IPS-20b (cell line): Measurements from ENCODE around the gene CSF2.

Source experiments
- H3K27ac ChIP-seq: one replicate; pipeline ENCODE4 v1.5.1; 2013; ENCODE audit warnings: low read length
- H3K27me3 ChIP-seq: 2 replicates; pipeline ENCODE4 v1.6.1; 2013; ENCODE audit warnings: mild to moderate bottlenecking, low read length, inconsistent platforms; ENCODE audit not compliant: insufficient read depth
- H3K36me3 ChIP-seq: 2 replicates; pipeline ENCODE4 v1.6.1; 2013; ENCODE audit warnings: low read depth, mild to moderate bottlenecking, inconsistent platforms, low read length, moderate library complexity; ENCODE audit not compliant: insufficient read depth
- H3K4me1 ChIP-seq: 2 replicates; pipeline ENCODE4 v1.6.1; 2013; ENCODE audit warnings: mild to moderate bottlenecking, control low read depth, inconsistent platforms, low read length, moderate library complexity; ENCODE audit not compliant: insufficient read depth
- H3K4me3 ChIP-seq: 2 replicates; pipeline ENCODE4 v1.5.1; 2013; ENCODE audit warnings: mild to moderate bottlenecking, low read length, inconsistent platforms
- H3K9ac ChIP-seq: 2 replicates; pipeline ENCODE4 v1.6.1; 2013; ENCODE audit warnings: low read depth, mild to moderate bottlenecking, inconsistent platforms, low read length, moderate library complexity
- H3K9me3 ChIP-seq: 2 replicates; pipeline ENCODE4 v1.6.1; 2013; ENCODE audit warnings: mild to moderate bottlenecking, low read depth, low read length, inconsistent platforms; ENCODE audit not compliant: insufficient read depth

CSF2 gene

DNA sequence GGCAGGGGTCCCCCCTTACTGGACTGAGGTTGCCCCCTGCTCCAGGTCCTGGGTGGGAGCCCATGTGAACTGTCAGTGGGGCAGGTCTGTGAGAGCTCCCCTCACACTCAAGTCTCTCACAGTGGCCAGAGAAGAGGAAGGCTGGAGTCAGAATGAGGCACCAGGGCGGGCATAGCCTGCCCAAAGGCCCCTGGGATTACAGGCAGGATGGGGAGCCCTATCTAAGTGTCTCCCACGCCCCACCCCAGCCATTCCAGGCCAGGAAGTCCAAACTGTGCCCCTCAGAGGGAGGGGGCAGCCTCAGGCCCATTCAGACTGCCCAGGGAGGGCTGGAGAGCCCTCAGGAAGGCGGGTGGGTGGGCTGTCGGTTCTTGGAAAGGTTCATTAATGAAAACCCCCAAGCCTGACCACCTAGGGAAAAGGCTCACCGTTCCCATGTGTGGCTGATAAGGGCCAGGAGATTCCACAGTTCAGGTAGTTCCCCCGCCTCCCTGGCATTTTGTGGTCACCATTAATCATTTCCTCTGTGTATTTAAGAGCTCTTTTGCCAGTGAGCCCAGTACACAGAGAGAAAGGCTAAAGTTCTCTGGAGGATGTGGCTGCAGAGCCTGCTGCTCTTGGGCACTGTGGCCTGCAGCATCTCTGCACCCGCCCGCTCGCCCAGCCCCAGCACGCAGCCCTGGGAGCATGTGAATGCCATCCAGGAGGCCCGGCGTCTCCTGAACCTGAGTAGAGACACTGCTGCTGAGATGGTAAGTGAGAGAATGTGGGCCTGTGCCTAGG, at the start of gene CSF2:
TSS of gene CSF2 (plus strand) at position 559 of the 783 bp plus-strand sequence. CDS start at position 594, 35 bp downstream.
- Histone ChIP-seq H3K27me3 (no peaks in the 10 kb centered on the region), H3K4me1 (no peaks in the 10 kb centered on the region), H3K36me3 (no peaks in the 10 kb centered on the region), H3K9me3 (no peaks in the 10 kb centered on the region), H3K9ac (no peak within 1 kb of the TSS), H3K4me3 (no peak within 1 kb of the TSS), H3K27ac (no peak within 1 kb of the TSS)

DNA sequence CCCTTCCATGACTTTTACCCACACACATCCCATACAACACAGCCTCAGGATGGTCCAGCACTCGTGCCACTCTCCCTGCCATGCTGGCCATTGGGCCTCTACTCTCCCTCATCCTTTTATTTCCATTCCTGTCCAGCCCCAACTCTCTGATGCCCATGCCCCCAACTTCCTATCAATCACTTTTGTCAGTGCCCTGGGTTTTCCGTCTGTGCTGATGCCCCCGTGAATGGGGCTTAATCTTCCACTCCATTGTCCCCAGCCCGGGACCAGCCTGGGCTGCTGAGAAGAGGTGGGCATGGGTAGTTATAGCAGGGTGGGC, 49.5 kb upstream of the CSF2 start:
- H3K27me3 ChIP-seq = no peaks in the 10 kb centered on the region; the same call in 1 of the 2 replicates
- H3K9ac ChIP-seq = no peak overlapping the region
- H3K4me3 ChIP-seq = no peak overlapping the region
- H3K9me3 ChIP-seq = no peaks in the 10 kb centered on the region
- H3K36me3 ChIP-seq = no peaks in the 10 kb centered on the region
- H3K27ac ChIP-seq = no peak overlapping the region
- H3K4me1 ChIP-seq = no peaks in the 10 kb centered on the region

DNA sequence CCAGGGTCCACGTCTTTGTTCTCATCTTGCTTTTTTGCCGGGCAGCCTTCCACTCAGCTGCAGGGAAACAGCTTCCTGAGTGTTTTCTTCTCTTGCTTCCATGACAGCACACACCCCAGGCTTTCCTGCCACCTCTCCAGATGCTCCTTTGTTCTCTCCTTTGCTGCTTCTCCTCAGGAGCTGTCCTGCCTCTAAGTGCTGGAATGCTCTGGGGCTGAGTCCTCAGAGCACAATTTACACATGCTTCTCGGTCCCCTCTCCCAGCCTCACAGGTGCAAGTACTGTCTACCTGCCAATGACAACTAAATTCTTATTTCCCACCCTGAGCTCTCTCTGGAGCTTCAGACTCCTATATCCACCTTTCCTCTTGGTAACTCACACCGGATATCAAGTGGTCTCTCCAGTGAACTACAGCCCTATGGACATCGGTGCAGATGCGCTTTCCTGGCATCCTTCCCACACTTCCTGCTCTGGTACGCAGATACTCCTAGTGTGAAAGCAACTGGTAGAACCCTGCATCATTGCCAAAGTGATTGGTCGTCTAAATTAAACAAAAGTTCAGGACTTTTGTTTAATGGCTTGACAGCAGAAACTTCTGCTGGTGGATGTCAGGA, 48.7 kb upstream of the CSF2 start:
- no peaks in the 10 kb centered on the region for H3K9me3 ChIP-seq
- H3K27me3 ChIP-seq = no peaks in the 10 kb centered on the region
- no peaks in the 10 kb centered on the region for H3K36me3 ChIP-seq
- H3K4me1 ChIP-seq = no peaks in the 10 kb centered on the region
- no peak overlapping the region for H3K9ac ChIP-seq
- H3K4me3 ChIP-seq = no peak overlapping the region
- H3K27ac ChIP-seq = no peak overlapping the region

DNA sequence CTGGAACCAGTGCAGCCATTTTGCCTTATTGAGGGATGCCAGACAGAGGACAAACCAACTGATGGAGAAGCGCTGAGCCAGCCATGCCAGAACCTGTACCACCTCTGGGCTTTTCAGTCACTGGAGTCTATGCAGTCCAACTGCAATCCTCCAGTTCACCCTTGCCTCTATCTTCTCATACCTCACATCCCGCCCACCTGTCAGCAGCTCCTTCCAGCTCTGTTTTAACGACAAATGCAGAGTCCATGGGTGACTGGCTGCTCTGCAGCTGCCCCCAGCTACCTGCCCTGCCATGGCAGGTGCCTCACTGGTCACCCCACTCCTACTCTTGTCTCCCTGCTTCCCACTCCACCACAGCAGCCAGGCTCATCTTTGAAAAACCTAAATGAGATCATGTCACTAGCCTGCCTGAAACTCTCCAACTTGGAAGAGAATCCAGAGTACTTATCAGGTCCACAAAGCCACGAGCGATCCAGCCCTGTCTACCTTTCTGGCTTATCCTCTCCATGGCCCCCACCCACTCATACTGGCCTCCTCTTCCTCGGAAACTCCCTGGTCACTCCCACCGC, 48.1 kb upstream of the CSF2 start:
- Histone ChIP-seq H3K4me1 (no peaks in the 10 kb centered on the region), H3K27ac (no peak overlapping the region), H3K36me3 (no peaks in the 10 kb centered on the region), H3K9ac (no peak overlapping the region), H3K27me3 (no peaks in the 10 kb centered on the region), H3K4me3 (no peak overlapping the region), H3K9me3 (no peaks in the 10 kb centered on the region)

DNA sequence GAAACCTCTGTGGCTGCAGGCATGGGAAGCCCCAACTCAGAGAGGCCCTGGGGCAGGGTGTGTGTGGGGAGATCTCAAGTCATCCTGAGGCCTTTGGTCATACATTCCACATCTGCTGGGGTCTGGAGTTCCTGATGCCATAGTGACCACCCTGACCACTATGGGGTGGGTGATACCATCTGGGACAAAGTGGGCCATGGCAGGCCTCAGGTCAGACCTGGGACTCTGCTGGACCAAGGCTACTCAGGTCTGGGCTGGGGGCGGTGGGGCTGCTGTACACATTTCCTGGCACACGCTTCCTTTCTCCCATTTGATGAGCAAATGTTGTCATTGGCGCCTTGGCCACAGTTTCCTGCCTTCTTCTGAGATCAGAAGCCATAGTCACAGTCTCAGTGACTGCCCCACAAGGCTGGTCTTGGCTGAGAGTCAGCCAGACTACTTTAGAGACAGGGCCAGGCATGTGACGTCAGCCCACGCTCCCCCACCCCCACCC, 47.0 kb upstream of the CSF2 start:
- H3K4me3 ChIP-seq = no peak overlapping the region
- H3K4me1 ChIP-seq = no peaks in the 10 kb centered on the region
- H3K27me3 ChIP-seq = no peaks in the 10 kb centered on the region
- H3K27ac ChIP-seq = no peak overlapping the region
- H3K36me3 ChIP-seq = no peaks in the 10 kb centered on the region
- H3K9ac ChIP-seq = no peak overlapping the region
- H3K9me3 ChIP-seq = no peaks in the 10 kb centered on the region

DNA sequence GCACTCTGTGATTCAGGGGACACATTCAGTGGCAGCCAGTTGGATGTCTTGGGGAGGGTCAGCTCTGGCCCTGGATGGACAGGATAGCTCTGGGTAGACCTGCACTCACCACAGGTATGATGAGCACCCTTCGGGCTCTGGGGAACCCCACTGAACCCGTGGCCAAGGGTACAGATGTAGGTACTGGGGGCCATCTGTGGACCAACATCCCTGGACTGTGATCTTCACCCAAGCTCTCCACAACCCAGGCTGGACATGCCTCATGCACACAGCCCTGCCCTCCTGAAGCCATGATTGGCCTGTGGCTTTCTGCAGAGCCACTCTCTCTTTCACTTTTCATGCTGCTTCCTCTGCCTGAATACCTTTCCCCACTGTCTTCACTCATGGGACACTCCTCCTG, 46.6 kb upstream of the CSF2 start:
- no peaks in the 10 kb centered on the region for H3K36me3 ChIP-seq
- H3K4me1 ChIP-seq = no peaks in the 10 kb centered on the region
- no peaks in the 10 kb centered on the region for H3K27me3 ChIP-seq
- H3K4me3 ChIP-seq = no peak overlapping the region
- no peak overlapping the region for H3K27ac ChIP-seq
- H3K9ac ChIP-seq = no peak overlapping the region
- H3K9me3 ChIP-seq = no peaks in the 10 kb centered on the region

DNA sequence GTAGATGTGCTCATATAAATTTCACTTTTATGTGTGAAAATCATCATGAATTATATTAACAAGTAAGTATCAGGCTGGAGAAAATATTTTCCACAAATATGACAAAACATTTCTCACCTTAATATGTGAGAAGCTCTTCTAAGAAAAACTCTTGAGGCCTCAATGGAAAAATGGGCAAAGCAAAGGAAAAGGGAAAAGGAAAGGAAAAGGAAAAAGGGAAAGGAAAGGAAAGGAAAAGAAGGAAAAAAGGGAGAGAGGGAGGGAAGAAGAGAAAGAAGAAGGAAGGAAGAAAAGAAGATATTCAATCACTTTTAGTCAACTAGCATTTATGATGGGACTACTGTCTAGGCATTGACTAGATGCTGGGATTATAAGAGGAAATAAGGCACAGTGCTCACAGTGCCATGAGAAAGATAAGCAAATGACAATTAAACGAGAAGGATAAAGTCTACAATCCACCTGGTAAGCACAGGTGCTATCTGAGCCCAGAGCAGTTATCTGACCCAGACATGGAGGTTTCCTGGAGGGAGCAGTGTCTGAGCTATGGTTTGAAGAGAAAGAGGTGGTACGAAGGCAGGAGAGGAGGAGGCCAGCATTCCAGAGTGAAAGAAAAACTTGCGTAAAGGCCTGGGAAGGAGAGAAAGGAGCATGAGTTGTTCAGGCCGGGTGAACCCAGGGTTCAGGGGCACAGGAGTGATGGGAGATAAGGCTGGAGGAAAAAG, 43.8 kb upstream of the CSF2 start:
- no peaks in the 10 kb centered on the region for H3K9me3 ChIP-seq
- no peaks in the 10 kb centered on the region for H3K27me3 ChIP-seq
- no peak overlapping the region for H3K4me3 ChIP-seq
- H3K9ac ChIP-seq = no peak overlapping the region
- H3K4me1 ChIP-seq = no peaks in the 10 kb centered on the region
- no peak overlapping the region for H3K27ac ChIP-seq
- no peaks in the 10 kb centered on the region for H3K36me3 ChIP-seq

DNA sequence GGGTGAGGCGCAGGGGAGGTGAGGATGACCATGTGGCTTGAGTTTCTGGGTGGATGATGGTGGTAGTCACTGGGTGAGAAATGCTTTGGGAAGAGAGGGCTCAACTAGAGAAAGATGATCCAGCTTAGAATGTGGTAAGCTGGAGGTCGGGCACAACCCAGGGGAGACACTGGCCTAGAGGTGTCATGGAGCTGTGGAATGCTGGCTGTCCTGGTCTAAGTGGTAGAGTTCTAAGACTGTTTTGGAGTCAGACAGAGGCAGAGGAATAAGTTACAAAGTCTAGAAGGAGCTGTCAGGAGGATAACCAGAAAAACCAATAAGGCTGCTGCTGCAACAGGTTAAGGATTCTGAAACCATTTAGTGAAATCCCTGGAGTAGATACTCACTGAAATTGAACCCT, 43.0 kb upstream of the CSF2 start:
- H3K27me3 ChIP-seq = no peaks in the 10 kb centered on the region

DNA sequence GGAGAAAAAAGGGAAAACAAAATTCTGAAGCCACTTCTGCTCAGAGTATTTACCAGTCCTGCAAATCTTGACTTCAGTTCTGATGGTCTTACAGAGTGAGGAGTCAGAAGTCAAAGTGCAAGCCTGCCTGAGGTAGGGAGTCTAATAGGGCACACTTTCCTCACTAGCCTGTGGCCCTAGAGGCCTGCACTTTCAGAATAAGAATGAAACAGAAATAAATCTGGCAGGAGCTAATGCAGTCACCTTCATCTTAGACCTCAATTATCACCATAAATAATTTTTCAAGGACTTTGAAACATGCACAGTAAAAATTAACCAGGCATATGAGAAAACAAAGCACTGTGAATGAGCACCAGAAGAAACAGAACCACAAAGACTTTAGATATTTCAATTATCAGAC, 41.4 kb upstream of the CSF2 start:
- Histone ChIP-seq H3K9me3 (no peaks in the 10 kb centered on the region), H3K4me1 (no peaks in the 10 kb centered on the region), H3K27me3 (no peaks in the 10 kb centered on the region), H3K27ac (no peak overlapping the region), H3K36me3 (no peaks in the 10 kb centered on the region), H3K9ac (no peak overlapping the region), H3K4me3 (no peak overlapping the region)

More for the DNA sequence above, 43.0 kb upstream of the CSF2 start:
- Histone ChIP-seq H3K9me3 (no peaks in the 10 kb centered on the region), H3K27ac (no peak overlapping the region), H3K4me3 (no peak overlapping the region), H3K36me3 (no peaks in the 10 kb centered on the region), H3K4me1 (no peaks in the 10 kb centered on the region), H3K9ac (no peak overlapping the region)

DNA sequence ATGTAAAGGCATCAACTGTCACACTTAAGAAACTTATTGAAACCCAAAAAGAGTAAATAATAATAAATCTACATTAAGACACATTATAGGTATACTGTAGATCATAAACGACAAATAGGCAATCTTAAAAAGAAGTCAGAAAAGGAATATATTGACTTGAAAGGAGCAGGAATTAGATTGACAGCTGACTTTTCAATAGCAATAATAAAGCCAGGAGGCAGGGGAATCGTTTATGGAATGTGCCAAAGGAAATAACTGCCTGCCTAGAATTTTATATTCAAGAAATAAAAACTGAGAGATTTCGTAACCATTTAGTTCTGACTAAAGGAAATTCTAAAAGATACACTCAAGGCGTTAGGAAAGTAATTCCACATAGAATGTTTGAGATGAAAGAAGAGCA, 40.5 kb upstream of the CSF2 start:
- Histone ChIP-seq H3K4me1 (no peaks in the 10 kb centered on the region), H3K27ac (no peak overlapping the region), H3K36me3 (no peaks in the 10 kb centered on the region), H3K9ac (no peak overlapping the region), H3K4me3 (no peak overlapping the region), H3K9me3 (no peaks in the 10 kb centered on the region), H3K27me3 (no peaks in the 10 kb centered on the region)

DNA sequence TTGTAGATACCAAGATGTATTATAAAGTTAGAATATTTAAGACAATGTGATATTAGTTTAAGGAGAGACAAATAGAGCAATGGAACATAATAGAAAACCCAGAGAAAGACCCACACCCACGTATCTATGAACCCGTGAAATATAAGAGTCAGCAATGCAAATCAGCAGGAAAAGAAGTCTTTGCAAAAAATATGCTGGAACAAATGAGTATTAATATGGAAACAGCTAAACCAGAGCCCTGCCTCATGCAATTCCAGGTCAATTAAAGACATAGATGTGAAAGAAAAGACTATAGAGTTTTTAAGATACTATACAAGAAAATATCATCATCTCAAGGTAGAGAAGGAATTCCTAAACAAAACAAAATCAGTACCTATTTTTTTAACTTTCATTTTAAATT, 36.2 kb upstream of the CSF2 start:
- H3K27me3 ChIP-seq = no peaks in the 10 kb centered on the region
- H3K9me3 ChIP-seq = no peaks in the 10 kb centered on the region
- H3K4me1 ChIP-seq = no peaks in the 10 kb centered on the region
- H3K27ac ChIP-seq = no peak overlapping the region
- no peak overlapping the region for H3K9ac ChIP-seq
- no peaks in the 10 kb centered on the region for H3K36me3 ChIP-seq
- H3K4me3 ChIP-seq = no peak overlapping the region
